GM18505 (cell line): ENCODE measurements around the gene SPATS1.
"Not testable (repeated sequence)": the region's sequence is repeated elsewhere in the genome, so short reads cannot be mapped to it uniquely, and the experiment has no call there.

Experiments used
- ATAC-seq: cut with Tn5 transposase; IDR thresholded peaks from one replicate; pipeline ENCODE4 v1.9.1; 2021; ENCODE audit not compliant: unreplicated experiment
- POLR2A ChIP-seq: IDR thresholded peaks from 4 replicates; pipeline ENCODE4 v1.6.1; 2011; ENCODE audit warnings: borderline replicate concordance; ENCODE audit not compliant: insufficient read depth, insufficient read length; ENCODE audit errors: extremely low read depth

SPATS1 gene

GRCh38 chr6:44316481-44316880 is 26.0 kb upstream of the SPATS1 start:
- no peak for ATAC-seq
- no peak for TF ChIP-seq POLR2A

GRCh38 chr6:44317136-44317631 is 25.3 kb upstream of the SPATS1 start:
- ATAC-seq = not testable (repeated sequence)

- no peak for TF ChIP-seq POLR2A
- ATAC-seq = no peak
Measured at GRCh38 chr6:44321210-44321609, 21.2 kb upstream of the SPATS1 start.

GRCh38 chr6:44327096-44327495 is 15.4 kb upstream of the SPATS1 start:
- no peak for TF ChIP-seq POLR2A
- no peak for ATAC-seq

GRCh38 chr6:44327760-44328159 is 14.7 kb upstream of the SPATS1 start:
- no peak for TF ChIP-seq POLR2A

GRCh38 chr6:44328203-44328602 is 14.2 kb upstream of the SPATS1 start:
- not testable (repeated sequence) for ATAC-seq

More at GRCh38 chr6:44327760-44328159, 14.7 kb upstream of the SPATS1 start:
- no peak for ATAC-seq

GRCh38 chr6:44329858-44330257 is 12.6 kb upstream of the SPATS1 start:
- ATAC-seq = no peak
- no peak for TF ChIP-seq POLR2A

- no peak for ATAC-seq
- TF ChIP-seq POLR2A = no peak
Measured at GRCh38 chr6:44332585-44332984, 9.9 kb upstream of the SPATS1 start.

DNA sequence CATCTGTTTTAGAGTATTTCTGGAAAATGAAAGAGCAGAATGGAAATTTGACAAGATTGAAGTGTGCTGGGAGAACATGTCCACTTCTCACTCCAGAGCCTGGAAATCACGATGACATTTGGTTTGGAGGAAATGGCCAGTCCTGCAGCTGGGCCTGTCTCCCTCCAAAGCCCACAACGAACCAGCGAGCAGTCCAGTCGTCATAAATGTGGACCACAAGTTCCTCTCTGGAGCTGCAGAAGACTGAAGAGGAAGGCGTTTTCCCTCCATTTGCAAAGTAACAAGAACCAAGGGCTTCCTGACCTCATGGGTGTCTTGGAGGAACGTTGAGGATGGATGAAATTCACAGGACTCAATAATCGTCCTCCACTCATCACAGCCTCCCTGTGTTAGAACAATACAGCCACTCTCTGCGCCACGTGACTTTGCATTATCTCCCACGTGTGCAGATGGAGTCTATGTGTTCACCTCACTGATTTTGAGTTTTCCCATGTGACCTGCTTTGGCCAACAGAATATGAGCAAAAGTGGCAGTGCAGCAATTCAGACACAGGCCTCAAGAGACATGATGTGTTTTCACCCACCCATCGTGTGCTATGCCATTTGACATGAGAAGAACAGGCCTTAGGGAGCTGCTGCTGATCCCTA is 9.1 kb upstream of the SPATS1 start:
- TF ChIP-seq POLR2A = no peak
- no peak for ATAC-seq

GRCh38 chr6:44333942-44334341 is 8.5 kb upstream of the SPATS1 start:
- TF ChIP-seq POLR2A = no peak
- no peak for ATAC-seq

- TF ChIP-seq POLR2A = no peak
- ATAC-seq = no peak
Measured at GRCh38 chr6:44335631-44336030, 6.8 kb upstream of the SPATS1 start.

GRCh38 chr6:44338228-44339122 is 4.0 kb upstream of the SPATS1 start:
- TF ChIP-seq POLR2A = no peak
- no peak for ATAC-seq

DNA sequence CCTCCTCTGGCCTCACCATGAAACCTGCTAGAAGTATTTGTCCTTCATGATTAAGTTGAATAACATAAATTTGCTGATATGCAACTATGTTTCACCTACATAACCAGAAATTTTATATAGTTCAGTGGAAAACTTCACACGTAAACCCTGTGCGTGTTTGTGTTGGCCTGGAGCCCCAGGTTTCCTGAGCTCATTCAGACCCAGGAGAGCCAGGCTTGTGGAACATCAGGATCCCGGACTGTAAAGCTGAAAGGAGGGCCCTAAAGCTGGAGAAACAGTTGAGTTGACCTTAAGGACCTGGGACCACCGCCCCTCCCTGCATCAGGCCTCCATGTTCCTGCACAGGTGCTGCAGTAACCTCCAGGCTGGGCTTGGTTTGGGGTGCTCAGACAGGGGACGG is 3.1 kb upstream of the SPATS1 start:
- ATAC-seq = no peak

More for the DNA sequence above, 3.1 kb upstream of the SPATS1 start:
- TF ChIP-seq POLR2A = no peak
